Measurements from ENCODE around the gene LRPPRC.

LRPPRC gene

DNA sequence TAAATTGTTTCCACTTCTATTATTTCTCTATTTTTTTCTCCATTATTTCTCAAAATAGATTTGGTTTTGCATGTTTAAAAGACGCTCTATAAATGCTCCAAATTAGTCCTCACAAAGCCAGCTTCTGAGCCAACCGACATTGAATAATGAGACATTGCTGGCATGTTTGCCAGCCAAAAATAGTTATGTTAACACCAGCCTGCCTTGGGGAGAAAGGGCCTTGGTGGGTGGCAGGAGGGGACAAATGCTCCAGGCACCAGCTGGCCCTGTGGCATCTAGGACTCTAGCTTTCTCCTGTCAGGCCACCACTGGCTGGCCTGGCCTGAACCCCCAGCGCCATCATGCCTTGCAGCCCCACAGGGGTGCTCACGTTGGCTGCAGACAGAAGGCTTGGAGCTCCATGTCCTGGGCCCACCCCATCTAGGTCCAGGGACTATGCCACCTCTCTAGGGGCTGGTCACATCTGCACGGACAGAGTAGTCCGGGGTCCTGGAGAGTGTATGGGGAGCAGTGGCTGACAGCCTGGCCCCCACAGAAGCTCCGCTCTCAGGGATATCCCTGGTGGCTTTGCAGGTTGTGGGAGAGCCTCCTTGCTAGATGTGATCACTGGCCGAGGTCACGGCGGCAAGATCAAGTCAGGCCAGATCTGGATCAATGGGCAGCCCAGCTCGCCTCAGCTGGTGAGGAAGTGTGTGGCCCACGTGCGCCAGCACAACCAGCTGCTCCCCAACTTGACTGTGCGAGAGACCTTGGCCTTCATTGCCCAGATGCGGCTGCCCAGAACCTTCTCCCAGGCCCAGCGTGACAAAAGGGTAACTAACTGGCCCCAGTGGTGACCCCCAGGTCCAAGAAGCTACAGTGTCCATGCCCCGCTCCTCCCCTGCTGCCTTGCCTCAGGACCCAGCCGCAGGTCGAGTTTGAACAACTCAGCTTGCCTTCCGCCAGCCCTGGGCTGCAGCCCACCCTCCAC is 144.5 kb downstream of the LRPPRC start:
- TF ChIP-seq, protein P1, sequence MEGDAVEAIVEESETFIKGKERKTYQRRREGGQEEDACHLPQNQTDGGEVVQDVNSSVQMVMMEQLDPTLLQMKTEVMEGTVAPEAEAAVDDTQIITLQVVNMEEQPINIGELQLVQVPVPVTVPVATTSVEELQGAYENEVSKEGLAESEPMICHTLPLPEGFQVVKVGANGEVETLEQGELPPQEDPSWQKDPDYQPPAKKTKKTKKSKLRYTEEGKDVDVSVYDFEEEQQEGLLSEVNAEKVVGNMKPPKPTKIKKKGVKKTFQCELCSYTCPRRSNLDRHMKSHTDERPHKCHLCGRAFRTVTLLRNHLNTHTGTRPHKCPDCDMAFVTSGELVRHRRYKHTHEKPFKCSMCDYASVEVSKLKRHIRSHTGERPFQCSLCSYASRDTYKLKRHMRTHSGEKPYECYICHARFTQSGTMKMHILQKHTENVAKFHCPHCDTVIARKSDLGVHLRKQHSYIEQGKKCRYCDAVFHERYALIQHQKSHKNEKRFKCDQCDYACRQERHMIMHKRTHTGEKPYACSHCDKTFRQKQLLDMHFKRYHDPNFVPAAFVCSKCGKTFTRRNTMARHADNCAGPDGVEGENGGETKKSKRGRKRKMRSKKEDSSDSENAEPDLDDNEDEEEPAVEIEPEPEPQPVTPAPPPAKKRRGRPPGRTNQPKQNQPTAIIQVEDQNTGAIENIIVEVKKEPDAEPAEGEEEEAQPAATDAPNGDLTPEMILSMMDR (IDR thresholded peaks at IDR 0.05; ENCODE audit: insufficient read depth, low read depth, low read length, missing control alignments): no peak
- H3K4me3 ChIP-seq (ENCODE audit: low read length): no peak overlapping the region
- no peak for DNase-seq (ENCODE audit: low read depth)

GRCh38 chr2:43848214-43848613 is 147.6 kb downstream of the LRPPRC start:
- DNase-seq (ENCODE audit: low read depth): peak; percentile 16
- TF ChIP-seq, protein P1 (IDR thresholded peaks at IDR 0.05; ENCODE audit: insufficient read depth, low read depth, low read length, missing control alignments): no peak
- no peak overlapping the region for H3K4me3 ChIP-seq (ENCODE audit: low read length)

- TF ChIP-seq, protein P1 (IDR thresholded peaks at IDR 0.05; ENCODE audit: insufficient read depth, low read depth, low read length, missing control alignments): no peak
- H3K4me3 ChIP-seq (ENCODE audit: low read length): no peak overlapping the region
- DNase-seq (ENCODE audit: low read depth): no peak
These were observed 149.5 kb downstream of the LRPPRC start for GRCh38 chr2:43846140-43846793.

GRCh38 chr2:43845181-43845580 is 150.6 kb downstream of the LRPPRC start:
- no peak for DNase-seq (ENCODE audit: low read depth)
- H3K4me3 ChIP-seq (ENCODE audit: low read length): no peak overlapping the region
- TF ChIP-seq, protein P1 (IDR thresholded peaks at IDR 0.05; ENCODE audit: insufficient read depth, low read depth, low read length, missing control alignments): no peak

GRCh38 chr2:43842866-43843226 is 152.9 kb downstream of the LRPPRC start:
- DNase-seq (ENCODE audit: low read depth): no peak
- no peak overlapping the region for H3K4me3 ChIP-seq (ENCODE audit: low read length)
- TF ChIP-seq, protein P1 (IDR thresholded peaks at IDR 0.05; ENCODE audit: insufficient read depth, low read depth, low read length, missing control alignments): no peak

DNA sequence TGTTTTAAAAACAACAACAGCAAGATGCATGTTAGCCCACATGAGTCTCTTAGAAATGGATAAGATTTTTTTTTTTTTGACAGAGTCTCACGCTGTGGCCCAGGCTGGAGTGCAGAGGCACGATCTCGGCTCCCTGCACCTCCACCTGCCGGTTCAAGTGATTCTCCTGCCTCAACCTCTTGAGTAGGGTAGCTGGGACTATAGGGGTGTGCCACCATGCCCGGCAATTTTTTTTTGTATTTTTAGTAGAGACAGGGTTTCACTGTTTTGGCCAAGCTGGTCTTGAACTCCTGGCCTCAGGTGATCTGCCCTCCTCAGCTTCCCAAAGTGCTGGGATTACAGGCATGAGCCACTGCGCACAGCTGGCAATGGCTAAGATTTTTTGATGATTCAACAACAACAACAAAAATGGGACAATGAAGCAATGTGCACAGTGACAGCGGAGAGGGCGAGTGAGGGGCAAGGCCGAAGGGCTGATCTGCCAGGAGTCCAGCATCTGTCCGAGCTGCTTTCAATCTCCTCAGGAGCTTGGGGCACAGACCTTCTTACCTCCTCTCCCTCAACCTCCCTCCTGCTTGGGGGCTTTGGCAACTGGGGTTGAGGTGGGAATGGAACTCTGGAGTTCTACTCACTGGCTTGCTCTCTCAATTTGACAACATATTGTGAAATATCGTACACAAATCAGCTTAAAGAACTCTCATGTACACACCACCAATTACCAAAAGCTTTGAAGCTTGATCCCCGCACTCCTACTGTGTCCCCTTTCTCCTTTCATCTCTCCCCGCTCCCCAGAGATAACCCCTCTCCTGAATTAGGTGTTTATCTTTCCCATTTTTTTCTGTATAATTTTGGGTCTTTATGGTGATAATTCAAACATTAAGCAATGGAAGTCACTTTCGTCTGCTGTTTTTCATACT is 153.6 kb downstream of the LRPPRC start:
- TF ChIP-seq, protein P1 (IDR thresholded peaks at IDR 0.05; ENCODE audit: insufficient read depth, low read depth, low read length, missing control alignments): no peak
- no peak overlapping the region for H3K4me3 ChIP-seq (ENCODE audit: low read length)
- no peak for DNase-seq (ENCODE audit: low read depth)
